ENCODE data around the gene ALG1L2.
"Not testable (repeated sequence)": the region's sequence is repeated elsewhere in the genome, so short reads cannot be mapped to it uniquely, and the experiment has no call there.

GRCh38 chr3:130143648-130144327 is 62.2 kb downstream of the ALG1L2 start:
- TF ChIP-seq CTCF (IDR thresholded peaks at IDR 0.05); POLR2AphosphoS5 (IDR thresholded peaks at IDR 0.05; ENCODE audit: insufficient read depth in 1 of 2, low read depth in 1 of 2): not testable (repeated sequence)

All from vagina (tissue), 2 donors.